OCI-LY7 (cell line): Measurements from ENCODE around the gene OR10A3. TPM values are rescaled to one million over a fixed set of nuclear protein-coding genes. Genes with fewer than 3 reads are reported as not detected.

Experiments used
- BruUV-seq: library from RNA; stranded (reverse); fragments of 400-500 nt; replicated peaks from 2 replicates; lab custom pipeline; 2021; lab: Mats Ljungman, UMichigan
- CTCF ChIA-PET: fragments of 300-600 bp; sonication (Branson Sonifier 250); formaldehyde crosslinking; loops from one replicate; lab custom pipeline; 2022; ENCODE audit warnings: antibody characterized with exemption; ENCODE audit not compliant: unreplicated experiment; lab: Charles Lee
- POLR2A ChIA-PET: fragments of 300-600 bp; sonication (Branson Sonifier 250); formaldehyde crosslinking; loops from one replicate; lab custom pipeline; 2022; ENCODE audit warnings: antibody characterized with exemption; lab: Charles Lee
- DNase-seq: peaks from one replicate; pipeline ENCODE4 v3.0.0-alpha.2; 2015; ENCODE audit warnings: low spot score
- H2AFZ ChIP-seq: fragments of 200-600 bp; sonication (generic), shearing (Covaris generic); 2 replicates; pipeline ENCODE4 v1.6.1; 2014; ENCODE audit warnings: mild to moderate bottlenecking, antibody characterized with exemption, low read length, moderate library complexity
- H3K27ac ChIP-seq: fragments of 200-600 bp; sonication (generic); 2 replicates; pipeline ENCODE4 v1.5.1; 2014; ENCODE audit warnings: mixed run types, low read depth, mild to moderate bottlenecking, moderate library complexity, low read length, inconsistent platforms; ENCODE audit not compliant: poor library complexity, severe bottlenecking
- H3K36me3 ChIP-seq: fragments of 200-600 bp; sonication (generic); 2 replicates; pipeline ENCODE4 v1.6.1; 2014; ENCODE audit warnings: mild to moderate bottlenecking, antibody characterized with exemption, low read length, moderate library complexity, mixed read lengths; ENCODE audit not compliant: insufficient read depth
- H3K4me1 ChIP-seq: fragments of 200-600 bp; sonication (generic); 2 replicates; pipeline ENCODE4 v1.5.1; 2014; ENCODE audit warnings: mild to moderate bottlenecking, low read length; ENCODE audit not compliant: insufficient read depth, poor library complexity, severe bottlenecking
- H3K4me2 ChIP-seq: fragments of 200-600 bp; sonication (generic); 2 replicates; pipeline ENCODE4 v1.6.1; 2014; ENCODE audit warnings: mild to moderate bottlenecking, low read length
- H3K4me3 ChIP-seq: fragments of 200-600 bp; sonication (generic); 2 replicates; pipeline ENCODE4 v1.5.1; 2014; ENCODE audit warnings: mild to moderate bottlenecking, low read depth, low read length; ENCODE audit not compliant: poor library complexity, severe bottlenecking
- H3K79me2 ChIP-seq: fragments of 200-600 bp; sonication (generic); 2 replicates; pipeline ENCODE4 v1.6.1; 2016; ENCODE audit warnings: low read depth, mild to moderate bottlenecking, low read length, moderate library complexity, mixed read lengths; ENCODE audit not compliant: insufficient read depth
- H3K9me2 ChIP-seq: fragments of 200-600 bp; sonication (generic); 2 replicates; pipeline ENCODE4 v1.6.1; 2016; ENCODE audit warnings: mild to moderate bottlenecking, low read length, mixed read lengths; ENCODE audit not compliant: insufficient read depth
- H3K9me3 ChIP-seq: fragments of 200-600 bp; sonication (generic); 2 replicates; pipeline ENCODE4 v1.6.1; 2014; ENCODE audit warnings: mild to moderate bottlenecking, mixed run types, low read length, mixed read lengths
- H4K20me1 ChIP-seq: fragments of 200-600 bp; sonication (generic); 2 replicates; pipeline ENCODE4 v1.6.1; 2014; ENCODE audit warnings: mild to moderate bottlenecking, antibody characterized with exemption, low read length, moderate library complexity, mixed read lengths; ENCODE audit not compliant: insufficient read depth
- CTCF ChIP-seq: fragments of 200-600 bp; sonication (generic); conservative IDR thresholded peaks from 2 replicates; pipeline ENCODE4 v1.5.1; 2014; ENCODE audit warnings: mild to moderate bottlenecking, antibody characterized with exemption, low read length, moderate library complexity, mixed read lengths
- EZH2phosphoT487 ChIP-seq: fragments of 200-600 bp; sonication (generic); IDR thresholded peaks from 2 replicates; pipeline ENCODE4 v1.6.1; 2018; ENCODE audit warnings: low read depth, borderline replicate concordance, mild to moderate bottlenecking, mixed run types, antibody characterized with exemption, low read length, moderate library complexity, mixed read lengths
- intact Hi-C: fragments of 100-400 bp; cut with micrococcal nuclease; formaldehyde crosslinking; loops from one replicate; pipeline ENCODE4 v1.10.0; 2022; ENCODE audit not compliant: unreplicated experiment
- total RNA-seq, 2 experiments: library from RNA; depleted of rRNA in 1 of 2; stranded (reverse); fragments of >200 nt in 1 of 2; shearing (Covaris generic) in 1 of 2; gene quantifications; 2 replicates each; pipeline ENCODE4 v1.2.3, GENCODE V29; 2014 to 2022

OR10A3 gene
- total RNA-seq, 2 experiments from 2014 or later, result not detected

GRCh38 chr11:7927635-7928034, 13.9 kb downstream of the OR10A3 start:
- no TSS peak for BruUV-seq
- H3K9me2 ChIP-seq, result no peaks in the 10 kb centered on the region
- H3K4me1 ChIP-seq, result no peaks in the 10 kb centered on the region
- no peak overlapping the region for H3K27ac ChIP-seq
- H3K4me3 ChIP-seq, result no peak overlapping the region
- H3K36me3 ChIP-seq, result no peaks in the 10 kb centered on the region
- no peak overlapping the region for H3K4me2 ChIP-seq
- H3K79me2 ChIP-seq, result no peaks in the 10 kb centered on the region
- no peaks in the 10 kb centered on the region for H4K20me1 ChIP-seq
- 0 out of 2 replicates have a peak, but pooled peaks cover 5% of the 10 kb centered on the region for H3K9me3 ChIP-seq
- no peak for DNase-seq
- H2AFZ ChIP-seq, result no peak overlapping the region
- POLR2A ChIA-PET, result no interaction called here
- TF ChIP-seq CTCF, result no peak
- TF ChIP-seq EZH2phosphoT487, result no peak
- CTCF ChIA-PET, result no interaction called here
- intact Hi-C loops, result no loop called here

DNA sequence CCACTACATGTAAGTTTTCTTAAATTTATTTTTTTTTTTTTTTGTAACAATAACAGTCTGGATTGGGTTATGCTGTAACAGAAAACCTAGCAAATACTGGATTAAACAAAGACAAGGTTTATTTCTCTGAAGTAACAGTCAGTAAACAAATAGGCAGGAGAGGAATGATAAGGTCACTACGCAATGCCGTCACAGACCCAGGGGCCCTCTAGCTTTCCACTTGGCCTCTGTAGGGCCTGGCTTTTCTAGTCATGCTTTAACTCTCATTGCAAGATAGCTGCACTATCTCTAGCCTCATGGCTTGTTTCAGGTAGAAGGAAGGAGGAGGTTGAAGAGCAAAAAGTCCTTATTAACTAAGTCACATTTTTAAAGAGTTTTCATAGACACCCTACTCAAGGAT, 17.0 kb downstream of the OR10A3 start:
- no peak for DNase-seq
- no peak overlapping the region for H3K4me3 ChIP-seq
- H3K79me2 ChIP-seq, result no peaks in the 10 kb centered on the region
- no peak overlapping the region for H2AFZ ChIP-seq
- H3K9me3 ChIP-seq, result 0 out of 2 replicates have a peak, but pooled peaks cover 5% of the 10 kb centered on the region
- H4K20me1 ChIP-seq, result no peaks in the 10 kb centered on the region
- H3K4me2 ChIP-seq, result no peak overlapping the region
- intact Hi-C loops, result no loop called here
- H3K27ac ChIP-seq, result no peak overlapping the region
- CTCF ChIA-PET, result no interaction called here
- POLR2A ChIA-PET, result interaction anchor here (0.7 to 0.9 kb wide), 5 partner anchors 34 to 1900 kb away, joined by 3 to 4 read pairs (median 3); no protein-coding TSS in a partner anchor
- H3K9me2 ChIP-seq, result no peaks in the 10 kb centered on the region
- no peaks in the 10 kb centered on the region for H3K36me3 ChIP-seq
- TF ChIP-seq CTCF, result no peak
- no peak for TF ChIP-seq EZH2phosphoT487
- no TSS peak for BruUV-seq
- no peaks in the 10 kb centered on the region for H3K4me1 ChIP-seq

GRCh38 chr11:7918141-7918540, 23.4 kb downstream of the OR10A3 start:
- CTCF ChIA-PET, result no interaction called here
- Histone ChIP-seq H3K9me2 (no peaks in the 10 kb centered on the region), H3K27ac (no peak overlapping the region), H3K4me1 (no peaks in the 10 kb centered on the region), H3K36me3 (no peaks in the 10 kb centered on the region), H3K79me2 (no peaks in the 10 kb centered on the region), H2AFZ (no peak overlapping the region), H4K20me1 (no peaks in the 10 kb centered on the region), H3K4me2 (no peak overlapping the region), H3K9me3 (no peaks in the 10 kb centered on the region), H3K4me3 (no peak overlapping the region)
- no TSS peak for BruUV-seq
- TF ChIP-seq CTCF (no peak), EZH2phosphoT487 (no peak)
- POLR2A ChIA-PET, result no interaction called here
- intact Hi-C loops, result no loop called here
- no peak for DNase-seq
